ENCODE results near the gene KCTD16. TPM values are rescaled to one million over a fixed set of nuclear protein-coding genes. Genes with fewer than 3 reads are reported as not detected.

KCTD16 gene
- total and polyA plus RNA-seq, 5 donors from 2014 or later = 0.44 TPM; not detected in 4

- no peak for DNase-seq
- no peak overlapping the region for H3K4me3 Mint-ChIP-seq
- Histone ChIP-seq H3K4me1 (ENCODE audit: control insufficient read depth, insufficient read depth, low read length, poor library complexity, severe bottlenecking) (no peaks in the 10 kb centered on the region), H3K36me3 (ENCODE audit: control insufficient read depth, insufficient read depth, low read length) (no peaks in the 10 kb centered on the region), H3K9me3 (ENCODE audit: control insufficient read depth in 2 of 2, low read length in 2 of 2) (no peaks in the 10 kb centered on the region), H3K27me3 (ENCODE audit: control insufficient read depth, insufficient read depth, low read length) (no peaks in the 10 kb centered on the region), H3K27ac (ENCODE audit: insufficient read depth, low read length, poor library complexity, severe bottlenecking) (no peak overlapping the region), H3K4me3 (ENCODE audit: low read depth, low read length) (no peak overlapping the region)
- no peaks in the 10 kb centered on the region for H3K27me3 Mint-ChIP-seq
- no peaks in the 10 kb centered on the region for H3K4me1 Mint-ChIP-seq
- no peak overlapping the region for H3K27ac Mint-ChIP-seq
- no peaks in the 10 kb centered on the region for H3K36me3 Mint-ChIP-seq
- H3K9me3 Mint-ChIP-seq = peaks cover 0 to 6% (median 3%) of the 10 kb centered on the region in 7 donors
- ATAC-seq (ENCODE audit: low read depth in 2 of 2) = no peak
Observed at GRCh38 chr5:144352732-144353317, 182.2 kb downstream of the KCTD16 start.

GRCh38 chr5:144356489-144356888 lies 185.8 kb downstream of the KCTD16 start:
- H3K27ac Mint-ChIP-seq = no peak overlapping the region
- H3K4me3 Mint-ChIP-seq = no peak overlapping the region
- no peak overlapping the region for H3K4me3 ChIP-seq (ENCODE audit: low read depth, low read length)
- no peaks in the 10 kb centered on the region for H3K9me3 ChIP-seq (ENCODE audit: control insufficient read depth in 2 of 2, low read length in 2 of 2)
- no peak for DNase-seq
- no peak overlapping the region for H3K27ac ChIP-seq (ENCODE audit: insufficient read depth, low read length, poor library complexity, severe bottlenecking)
- no peaks in the 10 kb centered on the region for H3K36me3 ChIP-seq (ENCODE audit: control insufficient read depth, insufficient read depth, low read length)
- no peaks in the 10 kb centered on the region for H3K36me3 Mint-ChIP-seq
- H3K27me3 ChIP-seq (ENCODE audit: control insufficient read depth, insufficient read depth, low read length) = no peaks in the 10 kb centered on the region
- ATAC-seq (ENCODE audit: low read depth in 2 of 2) = no peak
- peaks cover 0 to 8% (median 0%) of the 10 kb centered on the region in 7 donors for H3K9me3 Mint-ChIP-seq
- no peaks in the 10 kb centered on the region for H3K4me1 Mint-ChIP-seq
- H3K27me3 Mint-ChIP-seq = no peaks in the 10 kb centered on the region
- H3K4me1 ChIP-seq (ENCODE audit: control insufficient read depth, insufficient read depth, low read length, poor library complexity, severe bottlenecking) = no peaks in the 10 kb centered on the region

DNA sequence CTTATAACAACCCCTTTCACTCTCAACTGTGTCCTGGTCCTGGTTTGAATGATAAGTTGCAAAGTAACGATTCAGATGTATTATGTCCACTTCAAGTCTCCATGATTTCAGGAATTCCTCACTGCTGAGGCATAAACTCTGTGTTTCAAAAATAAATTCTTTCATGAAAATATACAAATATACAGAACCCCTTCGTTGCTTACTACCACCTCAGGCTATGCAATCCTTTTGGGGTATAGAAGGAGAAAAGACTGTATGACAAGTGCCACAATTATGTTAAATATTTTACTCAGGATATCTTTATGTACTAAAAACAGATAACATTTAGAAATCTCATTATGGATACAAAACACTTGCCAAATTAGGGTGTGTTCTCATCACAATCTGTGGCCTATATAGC lies 190.7 kb downstream of the KCTD16 start:
- no peak overlapping the region for H3K27ac ChIP-seq (ENCODE audit: insufficient read depth, low read length, poor library complexity, severe bottlenecking)
- Mint-ChIP-seq H3K36me3 (no peaks in the 10 kb centered on the region), H3K4me3 (no peak overlapping the region), H3K27me3 (no peaks in the 10 kb centered on the region), H3K9me3 (peaks cover 0 to 7% (median 0%) of the 10 kb centered on the region in 7 donors), H3K4me1 (no peaks in the 10 kb centered on the region), H3K27ac (no peak overlapping the region)
- ATAC-seq (ENCODE audit: low read depth in 2 of 2) (no peak), DNase-seq (no peak)
- no peaks in the 10 kb centered on the region for H3K27me3 ChIP-seq (ENCODE audit: control insufficient read depth, insufficient read depth, low read length)
- H3K36me3 ChIP-seq (ENCODE audit: control insufficient read depth, insufficient read depth, low read length) = no peaks in the 10 kb centered on the region
- no peak overlapping the region for H3K4me3 ChIP-seq (ENCODE audit: low read depth, low read length)
- no peaks in the 10 kb centered on the region for H3K9me3 ChIP-seq (ENCODE audit: control insufficient read depth in 2 of 2, low read length in 2 of 2)
- no peaks in the 10 kb centered on the region for H3K4me1 ChIP-seq (ENCODE audit: control insufficient read depth, insufficient read depth, low read length, poor library complexity, severe bottlenecking)

- no peaks in the 10 kb centered on the region for H3K27me3 ChIP-seq (ENCODE audit: control insufficient read depth, insufficient read depth, low read length)
- ATAC-seq (ENCODE audit: low read depth in 2 of 2) (no peak), DNase-seq (no peak)
- Mint-ChIP-seq H3K4me1 (no peaks in the 10 kb centered on the region), H3K36me3 (no peaks in the 10 kb centered on the region), H3K27ac (no peak overlapping the region), H3K9me3 (peaks cover 0 to 3% (median 0%) of the 10 kb centered on the region in 7 donors), H3K27me3 (peaks cover 5% of the 10 kb centered on the region), H3K4me3 (no peak overlapping the region)
- no peaks in the 10 kb centered on the region for H3K4me1 ChIP-seq (ENCODE audit: control insufficient read depth, insufficient read depth, low read length, poor library complexity, severe bottlenecking)
- no peaks in the 10 kb centered on the region for H3K36me3 ChIP-seq (ENCODE audit: control insufficient read depth, insufficient read depth, low read length)
- H3K4me3 ChIP-seq (ENCODE audit: low read depth, low read length) = no peak overlapping the region
- H3K27ac ChIP-seq (ENCODE audit: insufficient read depth, low read length, poor library complexity, severe bottlenecking) = no peak overlapping the region
- no peaks in the 10 kb centered on the region for H3K9me3 ChIP-seq (ENCODE audit: control insufficient read depth in 2 of 2, low read length in 2 of 2)
Observed at GRCh38 chr5:144365885-144366284, 195.2 kb downstream of the KCTD16 start.

DNA sequence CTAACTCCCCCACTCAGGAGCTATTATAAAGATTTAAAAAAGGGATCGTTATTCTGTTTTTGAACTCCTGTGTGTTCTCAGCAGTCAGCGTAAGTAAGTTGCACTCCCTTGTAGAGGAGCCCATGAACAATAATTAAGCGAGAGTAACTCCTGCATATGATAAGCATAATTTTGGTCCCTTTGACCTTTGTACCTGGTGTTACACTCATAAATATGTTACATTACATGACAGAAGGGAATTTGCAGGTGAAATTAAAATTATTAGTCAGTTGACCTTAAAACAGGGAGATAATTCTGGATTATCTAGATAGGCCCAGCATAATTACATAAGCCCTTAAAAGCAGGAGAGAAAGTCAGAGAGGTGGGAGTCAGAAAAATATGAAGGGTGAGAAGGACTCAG lies 197.3 kb downstream of the KCTD16 start:
- Histone ChIP-seq H3K27ac (ENCODE audit: insufficient read depth, low read length, poor library complexity, severe bottlenecking) (no peak overlapping the region), H3K4me1 (ENCODE audit: control insufficient read depth, insufficient read depth, low read length, poor library complexity, severe bottlenecking) (no peaks in the 10 kb centered on the region), H3K27me3 (ENCODE audit: control insufficient read depth, insufficient read depth, low read length) (no peaks in the 10 kb centered on the region), H3K36me3 (ENCODE audit: control insufficient read depth, insufficient read depth, low read length) (no peaks in the 10 kb centered on the region), H3K9me3 (ENCODE audit: control insufficient read depth in 2 of 2, low read length in 2 of 2) (no peaks in the 10 kb centered on the region), H3K4me3 (ENCODE audit: low read depth, low read length) (no peak overlapping the region)
- Mint-ChIP-seq H3K27me3 (peaks cover 5% of the 10 kb centered on the region), H3K27ac (no peak overlapping the region), H3K4me3 (no peak overlapping the region), H3K9me3 (peaks cover 0 to 3% (median 0%) of the 10 kb centered on the region in 7 donors), H3K4me1 (no peaks in the 10 kb centered on the region), H3K36me3 (no peaks in the 10 kb centered on the region)
- DNase-seq (no peak), ATAC-seq (ENCODE audit: low read depth in 2 of 2) (no peak)

DNA sequence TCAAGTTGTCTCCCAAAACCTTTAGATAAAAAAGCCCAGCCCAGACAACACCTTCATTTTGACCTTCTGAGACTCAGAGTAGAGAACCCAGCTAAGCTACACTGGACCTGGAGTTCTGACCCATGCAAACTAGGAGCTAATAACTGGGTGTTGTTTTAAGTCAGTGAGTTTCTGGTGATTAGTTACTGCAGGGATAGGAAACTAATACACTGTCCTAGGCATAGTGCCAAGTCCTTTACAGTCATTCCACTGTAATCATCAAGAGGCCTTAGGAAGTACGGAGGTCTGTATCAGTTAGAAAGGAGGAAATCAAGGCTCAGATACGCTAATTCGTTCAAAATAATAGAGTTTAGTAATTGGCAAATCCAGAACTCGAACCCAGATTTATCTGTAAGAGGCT lies 197.9 kb downstream of the KCTD16 start:
- H3K9me3 Mint-ChIP-seq = peaks cover 0 to 3% (median 0%) of the 10 kb centered on the region in 7 donors
- no peak overlapping the region for H3K27ac Mint-ChIP-seq
- H3K36me3 Mint-ChIP-seq = no peaks in the 10 kb centered on the region
- peaks cover 5% of the 10 kb centered on the region for H3K27me3 Mint-ChIP-seq
- H3K4me3 ChIP-seq (ENCODE audit: low read depth, low read length) = no peak overlapping the region
- no peak for ATAC-seq (ENCODE audit: low read depth in 2 of 2)
- no peaks in the 10 kb centered on the region for H3K4me1 Mint-ChIP-seq
- no peaks in the 10 kb centered on the region for H3K36me3 ChIP-seq (ENCODE audit: control insufficient read depth, insufficient read depth, low read length)
- no peaks in the 10 kb centered on the region for H3K27me3 ChIP-seq (ENCODE audit: control insufficient read depth, insufficient read depth, low read length)
- H3K4me3 Mint-ChIP-seq = no peak overlapping the region
- H3K27ac ChIP-seq (ENCODE audit: insufficient read depth, low read length, poor library complexity, severe bottlenecking) = no peak overlapping the region
- no peak for DNase-seq
- no peaks in the 10 kb centered on the region for H3K4me1 ChIP-seq (ENCODE audit: control insufficient read depth, insufficient read depth, low read length, poor library complexity, severe bottlenecking)
- H3K9me3 ChIP-seq (ENCODE audit: control insufficient read depth in 2 of 2, low read length in 2 of 2) = no peaks in the 10 kb centered on the region

GRCh38 chr5:144369006-144369405 lies 198.3 kb downstream of the KCTD16 start:
- H3K27ac Mint-ChIP-seq = no peak overlapping the region
- no peak overlapping the region for H3K27ac ChIP-seq (ENCODE audit: insufficient read depth, low read length, poor library complexity, severe bottlenecking)
- DNase-seq = no peak
- H3K4me3 ChIP-seq (ENCODE audit: low read depth, low read length) = no peak overlapping the region
- H3K27me3 Mint-ChIP-seq = peaks cover 5% of the 10 kb centered on the region
- no peaks in the 10 kb centered on the region for H3K36me3 Mint-ChIP-seq
- no peaks in the 10 kb centered on the region for H3K36me3 ChIP-seq (ENCODE audit: control insufficient read depth, insufficient read depth, low read length)
- H3K4me1 Mint-ChIP-seq = no peaks in the 10 kb centered on the region
- no peak for ATAC-seq (ENCODE audit: low read depth in 2 of 2)
- no peaks in the 10 kb centered on the region for H3K9me3 ChIP-seq (ENCODE audit: control insufficient read depth in 2 of 2, low read length in 2 of 2)
- H3K27me3 ChIP-seq (ENCODE audit: control insufficient read depth, insufficient read depth, low read length) = no peaks in the 10 kb centered on the region
- H3K4me1 ChIP-seq (ENCODE audit: control insufficient read depth, insufficient read depth, low read length, poor library complexity, severe bottlenecking) = no peaks in the 10 kb centered on the region
- peaks cover 0 to 3% (median 0%) of the 10 kb centered on the region in 7 donors for H3K9me3 Mint-ChIP-seq
- H3K4me3 Mint-ChIP-seq = no peak overlapping the region

GRCh38 chr5:144370273-144370672 lies 199.6 kb downstream of the KCTD16 start:
- Mint-ChIP-seq H3K4me3 (no peak overlapping the region), H3K9me3 (peaks cover 0 to 3% (median 0%) of the 10 kb centered on the region in 7 donors), H3K27ac (no peak overlapping the region), H3K27me3 (peaks cover 5% of the 10 kb centered on the region), H3K4me1 (no peaks in the 10 kb centered on the region), H3K36me3 (no peaks in the 10 kb centered on the region)
- Histone ChIP-seq H3K27ac (ENCODE audit: insufficient read depth, low read length, poor library complexity, severe bottlenecking) (no peak overlapping the region), H3K27me3 (ENCODE audit: control insufficient read depth, insufficient read depth, low read length) (no peaks in the 10 kb centered on the region), H3K36me3 (ENCODE audit: control insufficient read depth, insufficient read depth, low read length) (no peaks in the 10 kb centered on the region), H3K4me1 (ENCODE audit: control insufficient read depth, insufficient read depth, low read length, poor library complexity, severe bottlenecking) (no peaks in the 10 kb centered on the region), H3K4me3 (ENCODE audit: low read depth, low read length) (no peak overlapping the region), H3K9me3 (ENCODE audit: control insufficient read depth in 2 of 2, low read length in 2 of 2) (no peaks in the 10 kb centered on the region)
- DNase-seq = no peak
- ATAC-seq (ENCODE audit: low read depth in 2 of 2) = no peak
